Mesenchymal stem cell (in vitro differentiated cells and primary cell): Measurements from ENCODE around the gene ZNF576.

ENCODE experiments used
- DNase-seq: peaks from one replicate; pipeline ENCODE4 v3.0.0-alpha.2; 2013
- H2AFZ ChIP-seq: one replicate; pipeline ENCODE4 v1.6.1; 2013; ENCODE audit warnings: low read depth, mild to moderate bottlenecking, control low read depth, inconsistent platforms, low read length, moderate library complexity
- H2AK5ac ChIP-seq: 2 replicates; pipeline ENCODE4 v1.6.1; 2013; ENCODE audit warnings: low read length, moderate library complexity, mild to moderate bottlenecking, inconsistent platforms; ENCODE audit not compliant: severe bottlenecking
- H2BK120ac ChIP-seq: one replicate; pipeline ENCODE4 v1.6.1; 2013; ENCODE audit warnings: low read depth, mild to moderate bottlenecking, inconsistent platforms, low read length, moderate library complexity
- H2BK12ac ChIP-seq, 2 experiments: one replicate each; pipeline ENCODE4 v1.6.1; 2013; ENCODE audit warnings: inconsistent platforms in 2 of 2, low read length in 2 of 2, mild to moderate bottlenecking in 2 of 2, moderate library complexity in 2 of 2, control low read depth in 1 of 2
- H2BK15ac ChIP-seq: one replicate; pipeline ENCODE4 v1.6.1; 2013; ENCODE audit warnings: mild to moderate bottlenecking, low read depth, inconsistent platforms; ENCODE audit not compliant: poor library complexity, severe bottlenecking
- H2BK5ac ChIP-seq: 2 replicates; pipeline ENCODE4 v1.6.1; 2013; ENCODE audit warnings: low read depth, mild to moderate bottlenecking, low read length, control low read depth, inconsistent platforms; ENCODE audit not compliant: poor library complexity, severe bottlenecking
- H3K14ac ChIP-seq, 2 experiments: one replicate each; pipeline ENCODE4 v1.6.1; 2013; ENCODE audit warnings: inconsistent platforms in 2 of 2, low read length in 2 of 2, control low read depth in 1 of 2, mild to moderate bottlenecking in 1 of 2, moderate library complexity in 1 of 2
- H3K18ac ChIP-seq, 2 experiments: one replicate each; pipeline ENCODE4 v1.6.1; 2013; ENCODE audit warnings: inconsistent platforms in 2 of 2, low read length in 2 of 2, control low read depth in 1 of 2, low read depth in 1 of 2, mild to moderate bottlenecking in 1 of 2
- H3K23ac ChIP-seq, 2 experiments: one replicate each; pipeline ENCODE4 v1.6.1; 2013; ENCODE audit warnings: inconsistent platforms in 2 of 2, low read length in 2 of 2, mild to moderate bottlenecking in 2 of 2, moderate library complexity in 2 of 2, control low read depth in 1 of 2
- H3K27ac ChIP-seq: 2 replicates; pipeline ENCODE4 v1.5.1; 2013; ENCODE audit warnings: mild to moderate bottlenecking, moderate library complexity, low read length, control low read depth, inconsistent platforms; ENCODE audit not compliant: poor library complexity, severe bottlenecking
- H3K27me3 ChIP-seq, 2 experiments: 2 replicates each; pipeline versions ENCODE4 v1.6.1 to v1.7.0; 2013; ENCODE audit warnings: low read length in 2 of 2, mild to moderate bottlenecking in 2 of 2, moderate library complexity in 2 of 2, control low read depth in 1 of 2, inconsistent platforms in 1 of 2; ENCODE audit not compliant: control insufficient read depth in 1 of 2, insufficient read depth in 1 of 2
- H3K36me3 ChIP-seq, 2 experiments: 2 replicates each; pipeline versions ENCODE4 v1.6.1 to v1.7.0; 2013; ENCODE audit warnings: low read length in 2 of 2, control low read depth in 1 of 2, inconsistent platforms in 1 of 2, low read depth in 1 of 2, mild to moderate bottlenecking in 1 of 2; ENCODE audit not compliant: insufficient read depth in 2 of 2, control insufficient read depth in 1 of 2
- H3K4ac ChIP-seq, 2 experiments: one replicate each; pipeline ENCODE4 v1.6.1; 2013; ENCODE audit warnings: inconsistent platforms in 2 of 2, low read length in 2 of 2, mild to moderate bottlenecking in 2 of 2, moderate library complexity in 2 of 2, control low read depth in 1 of 2, low read depth in 1 of 2
- H3K4me1 ChIP-seq: 2 replicates; pipeline ENCODE4 v1.6.1; 2013; ENCODE audit warnings: low read depth, low read length, control low read depth; ENCODE audit not compliant: control insufficient read depth, insufficient read depth
- H3K4me2 ChIP-seq: 2 replicates; pipeline ENCODE4 v1.6.1; 2013; ENCODE audit warnings: low read length, mild to moderate bottlenecking, inconsistent platforms; ENCODE audit not compliant: poor library complexity, severe bottlenecking
- H3K4me3 ChIP-seq, 2 experiments: 2 replicates each; pipeline versions ENCODE4 v1.5.1 to v1.7.0; 2013; ENCODE audit warnings: low read length in 2 of 2, mild to moderate bottlenecking in 2 of 2, control low read depth in 1 of 2, low read depth in 1 of 2; ENCODE audit not compliant: insufficient read depth in 1 of 2
- H3K79me1 ChIP-seq: replicated peaks from 2 replicates; pipeline ENCODE4 v1.6.1; 2013; ENCODE audit warnings: mild to moderate bottlenecking, control low read depth, low read length, inconsistent platforms; ENCODE audit not compliant: poor library complexity, severe bottlenecking
- H3K9ac ChIP-seq: 2 replicates; pipeline ENCODE4 v1.7.0; 2013; ENCODE audit warnings: mild to moderate bottlenecking, low read length, moderate library complexity
- H3K9me3 ChIP-seq: 2 replicates; pipeline ENCODE4 v1.7.0; 2013; ENCODE audit warnings: mild to moderate bottlenecking, low read length; ENCODE audit not compliant: control insufficient read depth
- H4K8ac ChIP-seq: one replicate; pipeline ENCODE4 v1.6.1; 2013; ENCODE audit warnings: inconsistent platforms, mild to moderate bottlenecking, low read length, moderate library complexity
- H4K91ac ChIP-seq: one replicate; pipeline ENCODE4 v1.6.1; 2013; ENCODE audit warnings: mild to moderate bottlenecking, low read length, inconsistent platforms
- WGBS: methylation state at CpG from one replicate; pipeline ENCODE4 v1.1.7; 2013; ENCODE audit warnings: mixed read lengths; 5-methylcytosine and 5-hydroxymethylcytosine counted together

The ZNF576 gene

GRCh38 chr19:43562226-43562697, 34.1 kb upstream of the ZNF576 start:
- Histone ChIP-seq H3K36me3 (peaks cover 9 to 23% of the 10 kb centered on the region in 2 experiments), H2BK12ac (peak overlapping the region in 1 of 2 experiments; percentile 23), H3K4ac (no peak overlapping the region), H4K8ac (no peak overlapping the region), H3K9me3 (no peaks in the 10 kb centered on the region), H3K18ac (peak overlapping the region in 1 of 2 experiments; percentile 51), H3K27ac (peak overlapping the region; percentile 78), H3K4me2 (no peak overlapping the region), H3K79me1 (peaks cover 10% of the 10 kb centered on the region), H2BK120ac (no peak overlapping the region), H3K4me3 (no peak overlapping the region), H3K27me3 (no peaks in the 10 kb centered on the region), H4K91ac (peak overlapping the region; percentile 59), H2BK5ac (no peak overlapping the region), H3K9ac (no peak overlapping the region), H3K4me1 (peaks cover 18% of the 10 kb centered on the region), H3K14ac (no peak overlapping the region), H2BK15ac (no peak overlapping the region), H3K23ac (no peak overlapping the region), H2AFZ (no peak overlapping the region), H2AK5ac (peak overlapping the region; percentile 37)
- WGBS: 91% methylated on average over 6 of the region's 6 CpGs
- no peak for DNase-seq

DNA sequence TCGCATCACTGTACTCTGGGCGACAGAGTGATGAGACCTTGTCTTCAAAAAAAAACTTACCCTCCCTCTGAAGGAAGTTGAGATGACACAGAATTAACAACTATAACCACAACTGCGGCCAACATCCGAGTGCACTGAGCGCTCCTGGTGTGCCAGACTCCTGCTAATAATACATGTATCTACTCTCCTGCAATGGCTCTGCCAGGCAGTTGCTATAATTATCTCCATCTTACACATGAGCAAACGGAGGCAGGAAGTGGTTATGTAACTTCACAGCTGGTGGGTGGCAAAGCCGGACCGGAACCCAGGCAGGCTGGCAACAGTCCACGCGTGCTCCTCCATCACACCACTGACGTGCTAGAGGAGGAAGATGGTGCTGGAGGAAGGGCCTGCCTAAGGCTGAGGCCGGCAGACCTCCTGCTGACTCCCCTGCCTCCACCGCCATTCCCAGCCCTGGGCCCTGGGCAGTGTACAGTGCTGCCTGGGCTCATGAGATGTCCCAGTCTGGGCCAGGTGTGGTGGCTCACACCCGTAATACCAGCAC, 33.6 kb upstream of the ZNF576 start:
- peak overlapping the region; percentile 78 for H3K27ac ChIP-seq
- no peak overlapping the region for H2AK5ac ChIP-seq
- H2BK15ac ChIP-seq: no peak overlapping the region
- H2BK120ac ChIP-seq: no peak overlapping the region
- H3K4me3 ChIP-seq: no peak overlapping the region
- no peak overlapping the region for H2AFZ ChIP-seq
- peak overlapping the region in 1 of 2 experiments; percentile 78 for H3K14ac ChIP-seq
- H3K18ac ChIP-seq: peak overlapping the region in 1 of 2 experiments; percentile 81
- no peak overlapping the region for H2BK5ac ChIP-seq
- H3K9me3 ChIP-seq: no peaks in the 10 kb centered on the region
- no peak overlapping the region for H3K4ac ChIP-seq
- H4K91ac ChIP-seq: peak overlapping the region; percentile 12
- no peak overlapping the region for H3K23ac ChIP-seq
- peak overlapping the region in 1 of 2 experiments; percentile 3 for H2BK12ac ChIP-seq
- no peaks in the 10 kb centered on the region for H3K27me3 ChIP-seq
- H3K4me1 ChIP-seq: peaks cover 18% of the 10 kb centered on the region
- 64% methylated on average over 14 of the region's 14 CpGs for WGBS
- H3K4me2 ChIP-seq: no peak overlapping the region
- no peak overlapping the region for H3K9ac ChIP-seq
- peak; percentile 88 for DNase-seq
- H3K36me3 ChIP-seq: peaks cover 8 to 23% of the 10 kb centered on the region in 2 experiments
- peaks cover 10% of the 10 kb centered on the region for H3K79me1 ChIP-seq
- no peak overlapping the region for H4K8ac ChIP-seq

- H3K4me3 ChIP-seq: no peak overlapping the region
- no peak overlapping the region for H2BK12ac ChIP-seq
- no peak overlapping the region for H4K91ac ChIP-seq
- H2AK5ac ChIP-seq: no peak overlapping the region
- peaks cover 4 to 18% of the 10 kb centered on the region in 2 experiments for H3K36me3 ChIP-seq
- no peaks in the 10 kb centered on the region for H3K27me3 ChIP-seq
- H3K23ac ChIP-seq: no peak overlapping the region
- peaks cover 14% of the 10 kb centered on the region for H3K79me1 ChIP-seq
- no peak overlapping the region for H4K8ac ChIP-seq
- no peak overlapping the region for H3K27ac ChIP-seq
- no peak overlapping the region for H2BK120ac ChIP-seq
- WGBS: 90% methylated on average over 10 of the region's 10 CpGs
- H3K4ac ChIP-seq: no peak overlapping the region
- no peak for DNase-seq
- H2BK5ac ChIP-seq: no peak overlapping the region
- no peak overlapping the region for H3K4me2 ChIP-seq
- no peak overlapping the region for H3K14ac ChIP-seq
- no peak overlapping the region for H3K18ac ChIP-seq
- H3K9ac ChIP-seq: no peak overlapping the region
- no peak overlapping the region for H2BK15ac ChIP-seq
- H3K9me3 ChIP-seq: no peaks in the 10 kb centered on the region
- no peak overlapping the region for H2AFZ ChIP-seq
- peaks cover 18% of the 10 kb centered on the region for H3K4me1 ChIP-seq
These were observed 32.5 kb upstream of the ZNF576 start for GRCh38 chr19:43563816-43564457.

DNA sequence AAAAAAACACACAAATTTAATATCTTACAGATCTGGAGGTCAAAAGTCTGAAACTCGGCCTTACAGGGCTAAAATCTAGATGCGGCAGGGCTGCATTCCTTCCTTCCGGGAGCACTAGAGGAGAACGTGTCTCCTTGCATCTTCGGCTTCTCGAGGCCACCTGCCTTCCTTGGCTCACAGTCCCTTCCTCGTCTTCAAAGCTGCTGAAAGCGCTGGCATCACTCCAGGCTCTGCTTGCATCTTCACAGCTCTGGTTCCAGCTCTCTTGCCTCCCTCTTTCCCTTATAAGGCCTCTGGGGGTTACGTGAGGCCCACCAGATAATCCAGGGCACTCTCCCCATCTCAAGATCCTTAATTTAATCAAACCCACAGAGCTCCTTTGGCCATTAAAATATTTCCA, 31.6 kb upstream of the ZNF576 start:
- H2BK12ac ChIP-seq: no peak overlapping the region
- H3K4me2 ChIP-seq: no peak overlapping the region
- no peak for DNase-seq
- no peak overlapping the region for H2BK5ac ChIP-seq
- no peak overlapping the region for H4K91ac ChIP-seq
- no peak overlapping the region for H3K27ac ChIP-seq
- no peak overlapping the region for H3K4me3 ChIP-seq
- H3K27me3 ChIP-seq: no peaks in the 10 kb centered on the region
- no peak overlapping the region for H2AFZ ChIP-seq
- H3K4ac ChIP-seq: no peak overlapping the region
- no peak overlapping the region for H3K14ac ChIP-seq
- WGBS: 96% methylated on average over 9 of the region's 9 CpGs
- no peak overlapping the region for H3K23ac ChIP-seq
- no peak overlapping the region for H4K8ac ChIP-seq
- H3K9me3 ChIP-seq: no peaks in the 10 kb centered on the region
- H2BK15ac ChIP-seq: no peak overlapping the region
- no peak overlapping the region for H3K9ac ChIP-seq
- H3K18ac ChIP-seq: no peak overlapping the region
- no peak overlapping the region for H2BK120ac ChIP-seq
- H3K79me1 ChIP-seq: peaks cover 14% of the 10 kb centered on the region
- no peak overlapping the region for H2AK5ac ChIP-seq
- H3K4me1 ChIP-seq: peaks cover 18% of the 10 kb centered on the region
- H3K36me3 ChIP-seq: peaks cover 4 to 16% of the 10 kb centered on the region in 2 experiments
